GM19452 (cell line): ENCODE measurements around the gene MAP4K3.

ENCODE experiments used
- ATAC-seq: cut with Tn5 transposase; IDR thresholded peaks from one replicate; pipeline ENCODE4 v1.9.1; 2021; ENCODE audit not compliant: unreplicated experiment

The MAP4K3 gene

GRCh38 chr2:39202639-39203369 is 234.3 kb downstream of the MAP4K3 start:
- ATAC-seq = no peak
